Measurements from ENCODE around the gene LPCAT3. TPM values are rescaled to one million over a fixed set of nuclear protein-coding genes. Genes with fewer than 3 reads are reported as not detected.

The LPCAT3 gene
- total RNA-seq, 1 donor from 2014 or later: 18.8 TPM

GRCh38 chr12:6959058-6959804 is 59.0 kb downstream of the LPCAT3 start:
- Mint-ChIP-seq H3K4me3 (ENCODE audit: unreplicated experiment) (no peak overlapping the region), H3K27ac (ENCODE audit: unreplicated experiment) (no peak overlapping the region), H3K9me3 (ENCODE audit: low read depth) (no peaks in the 10 kb centered on the region), H3K36me3 (ENCODE audit: low read depth) (no peaks in the 10 kb centered on the region), H3K4me1 (ENCODE audit: low read depth) (peaks cover 15% of the 10 kb centered on the region), H3K27me3 (ENCODE audit: low read depth) (no peaks in the 10 kb centered on the region)
- no peak for DNase-seq (ENCODE audit: low spot score)
- TF ChIP-seq CTCF (IDR thresholded peaks at IDR 0.05): no peak

DNA sequence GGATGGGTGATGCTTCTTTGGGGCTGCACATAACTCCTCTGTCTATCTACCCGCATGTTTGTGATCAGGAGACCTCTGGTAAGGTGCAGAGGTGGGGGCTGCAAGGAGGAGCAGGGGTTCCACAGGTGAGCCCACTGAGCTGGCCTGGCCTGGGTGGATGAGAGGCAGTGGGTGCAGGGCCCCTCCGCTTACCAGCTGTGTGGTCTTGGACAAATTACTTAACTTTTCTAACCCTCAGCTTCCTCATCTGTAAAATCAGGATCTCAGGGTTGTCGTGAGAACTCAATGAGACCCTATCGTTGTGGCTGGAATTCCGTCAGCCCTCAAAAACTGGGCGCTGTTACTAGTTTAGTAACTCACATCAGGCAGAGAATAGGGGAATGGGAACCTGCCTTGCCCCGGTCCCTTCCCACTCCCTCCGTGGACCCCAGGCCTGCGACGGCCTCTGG is 59.6 kb downstream of the LPCAT3 start:
- Mint-ChIP-seq H3K4me1 (ENCODE audit: low read depth) (peaks cover 21% of the 10 kb centered on the region), H3K4me3 (ENCODE audit: unreplicated experiment) (no peak overlapping the region), H3K36me3 (ENCODE audit: low read depth) (no peaks in the 10 kb centered on the region), H3K27ac (ENCODE audit: unreplicated experiment) (no peak overlapping the region), H3K9me3 (ENCODE audit: low read depth) (no peaks in the 10 kb centered on the region), H3K27me3 (ENCODE audit: low read depth) (no peaks in the 10 kb centered on the region)
- TF ChIP-seq CTCF (IDR thresholded peaks at IDR 0.05): no peak
- DNase-seq (ENCODE audit: low spot score): no peak

DNA sequence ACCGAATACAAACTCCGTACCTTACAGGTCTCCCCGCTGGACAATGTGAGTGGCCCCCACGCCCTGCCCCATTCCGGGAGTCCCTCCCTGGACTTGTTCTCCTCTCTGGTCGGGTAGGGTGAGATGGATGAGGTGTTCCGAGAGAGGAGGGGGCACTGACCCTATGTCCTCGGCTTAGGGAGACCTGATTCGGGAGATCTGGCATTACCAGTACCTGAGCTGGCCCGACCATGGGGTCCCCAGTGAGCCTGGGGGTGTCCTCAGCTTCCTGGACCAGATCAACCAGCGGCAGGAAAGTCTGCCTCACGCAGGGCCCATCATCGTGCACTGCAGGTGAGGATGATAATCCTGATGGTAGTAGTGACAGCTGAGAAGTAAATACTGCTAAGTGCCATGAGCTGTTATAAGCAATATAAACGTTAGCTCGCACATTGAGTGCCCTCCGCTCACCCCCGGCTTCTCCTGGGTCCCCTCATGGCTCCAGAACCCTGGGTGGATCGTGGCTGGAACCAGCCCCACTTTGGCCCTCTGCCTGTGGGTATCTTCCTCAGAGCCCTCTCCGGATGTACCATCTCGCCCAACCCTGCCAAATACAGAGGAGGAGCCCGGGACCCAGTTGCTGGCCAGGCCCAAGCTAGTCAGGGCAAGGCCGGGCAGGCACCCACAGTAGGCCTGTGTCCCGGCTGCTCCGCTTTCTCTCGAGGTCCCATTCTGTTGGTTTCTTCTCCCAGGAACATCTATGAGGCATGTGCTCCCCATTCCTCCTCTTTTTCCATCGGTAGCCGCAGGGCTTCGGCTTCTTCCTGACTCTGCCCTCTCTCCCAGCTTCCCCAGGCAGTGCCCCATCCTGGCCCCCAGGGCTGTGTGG is 60.3 kb downstream of the LPCAT3 start:
- DNase-seq (ENCODE audit: low spot score): no peak
- Mint-ChIP-seq H3K36me3 (ENCODE audit: low read depth) (no peaks in the 10 kb centered on the region), H3K4me1 (ENCODE audit: low read depth) (peaks cover 27% of the 10 kb centered on the region), H3K9me3 (ENCODE audit: low read depth) (no peaks in the 10 kb centered on the region), H3K4me3 (ENCODE audit: unreplicated experiment) (no peak overlapping the region), H3K27ac (ENCODE audit: unreplicated experiment) (no peak overlapping the region), H3K27me3 (ENCODE audit: low read depth) (no peaks in the 10 kb centered on the region)
- TF ChIP-seq CTCF (IDR thresholded peaks at IDR 0.05): no peak

GRCh38 chr12:6957151-6957701 is 61.0 kb downstream of the LPCAT3 start:
- Mint-ChIP-seq H3K4me1 (ENCODE audit: low read depth) (peaks cover 33% of the 10 kb centered on the region), H3K9me3 (ENCODE audit: low read depth) (no peaks in the 10 kb centered on the region), H3K36me3 (ENCODE audit: low read depth) (no peaks in the 10 kb centered on the region), H3K27ac (ENCODE audit: unreplicated experiment) (no peak overlapping the region), H3K4me3 (ENCODE audit: unreplicated experiment) (no peak overlapping the region), H3K27me3 (ENCODE audit: low read depth) (no peaks in the 10 kb centered on the region)
- DNase-seq (ENCODE audit: low spot score): no peak
- no peak for TF ChIP-seq CTCF (IDR thresholded peaks at IDR 0.05)

- H3K27me3 Mint-ChIP-seq (ENCODE audit: low read depth): no peaks in the 10 kb centered on the region
- H3K9me3 Mint-ChIP-seq (ENCODE audit: low read depth): no peaks in the 10 kb centered on the region
- peak; percentile 68 for DNase-seq (ENCODE audit: low spot score)
- H3K4me3 Mint-ChIP-seq (ENCODE audit: unreplicated experiment): no peak overlapping the region
- H3K4me1 Mint-ChIP-seq (ENCODE audit: low read depth): peaks cover 26% of the 10 kb centered on the region
- no peak for TF ChIP-seq CTCF (IDR thresholded peaks at IDR 0.05)
- no peaks in the 10 kb centered on the region for H3K36me3 Mint-ChIP-seq (ENCODE audit: low read depth)
- H3K27ac Mint-ChIP-seq (ENCODE audit: unreplicated experiment): no peak overlapping the region
These were observed 62.1 kb downstream of the LPCAT3 start for GRCh38 chr12:6956021-6956727.

Measured in chondrocyte (in vitro differentiated cells).